COLO829 (cell line): Measurements from ENCODE around the gene MTUS2.

Experiments
- DNase-seq: peaks from one replicate; pipeline ENCODE4 v3.0.0; 2012; ENCODE audit warnings: low spot score

The MTUS2 gene

GRCh38 chr13:28859069-28859468 is 38.9 kb downstream of the MTUS2 start:
- DNase-seq: no peak

- no peak for DNase-seq
Measured at GRCh38 chr13:28859717-28860116, 39.6 kb downstream of the MTUS2 start.

- no peak for DNase-seq
Measured at GRCh38 chr13:28864544-28864943, 44.4 kb downstream of the MTUS2 start.

- DNase-seq: no peak
Measured at GRCh38 chr13:28865149-28865744, 45.1 kb downstream of the MTUS2 start.

- DNase-seq: no peak
Measured at GRCh38 chr13:28865951-28866350, 45.8 kb downstream of the MTUS2 start.

GRCh38 chr13:28866932-28867331 is 46.8 kb downstream of the MTUS2 start:
- DNase-seq: no peak

GRCh38 chr13:28867564-28867963 is 47.4 kb downstream of the MTUS2 start:
- no peak for DNase-seq

GRCh38 chr13:28872427-28873176 is 52.5 kb downstream of the MTUS2 start:
- DNase-seq: no peak

GRCh38 chr13:28875846-28876615 is 55.9 kb downstream of the MTUS2 start:
- no peak for DNase-seq

GRCh38 chr13:28877408-28877807 is 57.3 kb downstream of the MTUS2 start:
- no peak for DNase-seq

GRCh38 chr13:28885181-28885580 is 65.0 kb downstream of the MTUS2 start:
- no peak for DNase-seq

- DNase-seq: no peak
Measured at GRCh38 chr13:28889086-28889732, 69.1 kb downstream of the MTUS2 start.

- no peak for DNase-seq
Measured at GRCh38 chr13:28890712-28891111, 70.6 kb downstream of the MTUS2 start.

- no peak for DNase-seq
Measured at GRCh38 chr13:28918030-28918429, 97.9 kb downstream of the MTUS2 start.

- no peak for DNase-seq
Measured at GRCh38 chr13:28922341-28922740, 102.2 kb downstream of the MTUS2 start.

GRCh38 chr13:28935104-28935503 is 115.0 kb downstream of the MTUS2 start:
- DNase-seq: no peak

- DNase-seq: no peak
Measured at GRCh38 chr13:28942906-28943305, 122.8 kb downstream of the MTUS2 start.

- DNase-seq: no peak
Measured at GRCh38 chr13:28953714-28954418, 133.7 kb downstream of the MTUS2 start.

- DNase-seq: no peak
Measured at GRCh38 chr13:28954419-28954725, 134.2 kb downstream of the MTUS2 start.

GRCh38 chr13:28954810-28955209 is 134.7 kb downstream of the MTUS2 start:
- DNase-seq: no peak

- no peak for DNase-seq
Measured at GRCh38 chr13:28955264-28955966, 135.3 kb downstream of the MTUS2 start.

GRCh38 chr13:28958018-28958417 is 137.9 kb downstream of the MTUS2 start:
- no peak for DNase-seq
